Loucy (cell line): ENCODE results near the gene ABTB2.

Experiments
- EZH2phosphoT487 ChIP-seq: fragments of 200-600 bp; IDR thresholded peaks from 2 replicates; pipeline ENCODE4 v1.6.1; 2018; ENCODE audit warnings: antibody characterized with exemption, mild to moderate bottlenecking, moderate library complexity, borderline replicate concordance
- TF ChIP-seq, protein P1 (sequence below): fragments of 200-600 bp; sonication (generic); conservative IDR thresholded peaks from 2 replicates; pipeline ENCODE4 v1.5.1; 2014; ENCODE audit warnings: mild to moderate bottlenecking, antibody characterized with exemption, low read length

DNA sequence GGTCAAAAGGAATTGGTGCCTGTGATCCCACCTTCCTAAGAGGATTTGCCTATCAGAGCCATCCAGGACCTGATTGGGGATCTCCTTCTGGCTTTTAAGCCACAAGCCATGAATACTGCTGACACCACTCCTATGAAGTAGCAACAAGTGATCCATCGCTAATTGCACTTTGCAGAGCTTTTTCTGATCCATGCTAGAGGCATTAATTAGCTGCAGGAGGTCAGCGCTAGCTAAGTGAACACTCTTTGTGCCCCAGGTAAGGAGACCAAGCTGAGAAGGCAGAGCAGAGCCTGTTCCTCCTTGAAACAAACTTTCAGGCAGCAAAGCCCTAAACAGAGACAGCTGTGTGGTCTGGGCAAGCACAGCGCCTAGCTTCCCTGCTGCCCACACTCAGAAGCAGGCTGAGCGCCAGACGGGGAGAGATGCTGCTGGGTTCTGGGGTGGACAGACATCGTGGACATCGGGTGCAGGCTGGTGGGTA, 122.2 kb downstream of the ABTB2 start:
- TF ChIP-seq, protein P1, sequence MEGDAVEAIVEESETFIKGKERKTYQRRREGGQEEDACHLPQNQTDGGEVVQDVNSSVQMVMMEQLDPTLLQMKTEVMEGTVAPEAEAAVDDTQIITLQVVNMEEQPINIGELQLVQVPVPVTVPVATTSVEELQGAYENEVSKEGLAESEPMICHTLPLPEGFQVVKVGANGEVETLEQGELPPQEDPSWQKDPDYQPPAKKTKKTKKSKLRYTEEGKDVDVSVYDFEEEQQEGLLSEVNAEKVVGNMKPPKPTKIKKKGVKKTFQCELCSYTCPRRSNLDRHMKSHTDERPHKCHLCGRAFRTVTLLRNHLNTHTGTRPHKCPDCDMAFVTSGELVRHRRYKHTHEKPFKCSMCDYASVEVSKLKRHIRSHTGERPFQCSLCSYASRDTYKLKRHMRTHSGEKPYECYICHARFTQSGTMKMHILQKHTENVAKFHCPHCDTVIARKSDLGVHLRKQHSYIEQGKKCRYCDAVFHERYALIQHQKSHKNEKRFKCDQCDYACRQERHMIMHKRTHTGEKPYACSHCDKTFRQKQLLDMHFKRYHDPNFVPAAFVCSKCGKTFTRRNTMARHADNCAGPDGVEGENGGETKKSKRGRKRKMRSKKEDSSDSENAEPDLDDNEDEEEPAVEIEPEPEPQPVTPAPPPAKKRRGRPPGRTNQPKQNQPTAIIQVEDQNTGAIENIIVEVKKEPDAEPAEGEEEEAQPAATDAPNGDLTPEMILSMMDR: no peak
- TF ChIP-seq EZH2phosphoT487: no peak
